Measurements from ENCODE around the gene KCNC1. TPM values are rescaled to one million over a fixed set of nuclear protein-coding genes. Genes with fewer than 3 reads are reported as not detected.

The KCNC1 gene
- total and polyA plus RNA-seq, 2 experiments from 2014 or later, result 0.11 TPM; not detected in 1

DNA sequence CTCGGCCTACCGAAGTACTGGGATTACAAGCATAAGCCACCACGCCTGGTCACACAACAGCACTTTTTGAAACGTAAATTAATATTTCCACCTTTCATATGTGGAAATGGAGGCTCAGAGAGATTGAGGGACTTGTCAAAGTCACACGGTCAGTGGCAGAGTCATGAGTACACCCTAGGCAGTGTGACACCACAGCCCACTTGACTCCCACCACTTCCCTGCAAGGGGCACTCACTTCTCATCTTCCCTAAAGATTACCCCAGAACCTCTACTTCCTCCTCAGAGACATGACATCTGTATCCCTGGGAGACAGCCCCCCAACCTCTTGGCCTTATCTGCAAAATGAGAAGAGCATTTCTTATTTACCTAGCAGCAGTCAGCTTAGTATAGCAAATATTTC is 31.7 kb upstream of the KCNC1 start:
- Histone ChIP-seq H2AFZ (no peak overlapping the region), H3K4me1 (ENCODE audit: insufficient read depth) (no peaks in the 10 kb centered on the region), H4K20me1 (replicated peaks; ENCODE audit: insufficient read depth) (no peaks in the 10 kb centered on the region), H3K36me3 (ENCODE audit: insufficient read depth) (no peaks in the 10 kb centered on the region), H3F3A (replicated peaks; ENCODE audit: low read depth) (no peaks in the 10 kb centered on the region), H3K9me2 (ENCODE audit: insufficient read depth) (no peaks in the 10 kb centered on the region), H3K27me3 (ENCODE audit: insufficient read depth) (peaks cover 6% of the 10 kb centered on the region; the same call in 1 of the 2 replicates), H3K27ac (ENCODE audit: low read depth) (no peak overlapping the region), H3K4me3 (no peak overlapping the region), H3K4me2 (no peak overlapping the region), H3K79me2 (replicated peaks; ENCODE audit: insufficient read depth) (no peaks in the 10 kb centered on the region)
- Mint-ChIP-seq H3K4me3 (no peak overlapping the region), H3K27me3 (ENCODE audit: insufficient read depth, low read depth, poor library complexity) (peaks cover 8% of the 10 kb centered on the region), H3K27ac (no peak overlapping the region), H3K9me3 (peaks cover 12% of the 10 kb centered on the region), H3K4me1 (no peaks in the 10 kb centered on the region), H3K36me3 (ENCODE audit: low read depth) (peaks cover 3% of the 10 kb centered on the region; the same call in 2 of the 3 replicates)
- DNase-seq (ENCODE audit: low spot score) (no peak), ATAC-seq (no peak)
- TF ChIP-seq ZNF114 (CRISPR knock-in tag; IDR thresholded peaks at IDR 0.05) (no peak), POLR2AphosphoS5 (IDR thresholded peaks at IDR 0.05; ENCODE audit: low read depth) (no peak), STAT1 (IDR thresholded peaks at IDR 0.05; ENCODE audit: unreplicated experiment) (no peak), EZH2phosphoT487 (IDR thresholded peaks at IDR 0.05; ENCODE audit: unreplicated experiment) (no peak), CTCF (conservative IDR thresholded peaks at IDR 0.05; ENCODE audit: low read depth in 2 of 2) (no peak), ZNF331 (CRISPR knock-in tag; IDR thresholded peaks at IDR 0.05; ENCODE audit: low read depth) (no peak), JUNB (IDR thresholded peaks at IDR 0.05; ENCODE audit: unreplicated experiment) (no peak), CREB1 (CRISPR knock-in tag; IDR thresholded peaks at IDR 0.05; ENCODE audit: low read depth) (no peak), EZH2 (IDR thresholded peaks at IDR 0.05; ENCODE audit: low read depth, unreplicated experiment) (no peak), NANOG (IDR thresholded peaks at IDR 0.05; ENCODE audit: borderline replicate concordance) (no peak)
- TF ChIP-seq, protein P1, sequence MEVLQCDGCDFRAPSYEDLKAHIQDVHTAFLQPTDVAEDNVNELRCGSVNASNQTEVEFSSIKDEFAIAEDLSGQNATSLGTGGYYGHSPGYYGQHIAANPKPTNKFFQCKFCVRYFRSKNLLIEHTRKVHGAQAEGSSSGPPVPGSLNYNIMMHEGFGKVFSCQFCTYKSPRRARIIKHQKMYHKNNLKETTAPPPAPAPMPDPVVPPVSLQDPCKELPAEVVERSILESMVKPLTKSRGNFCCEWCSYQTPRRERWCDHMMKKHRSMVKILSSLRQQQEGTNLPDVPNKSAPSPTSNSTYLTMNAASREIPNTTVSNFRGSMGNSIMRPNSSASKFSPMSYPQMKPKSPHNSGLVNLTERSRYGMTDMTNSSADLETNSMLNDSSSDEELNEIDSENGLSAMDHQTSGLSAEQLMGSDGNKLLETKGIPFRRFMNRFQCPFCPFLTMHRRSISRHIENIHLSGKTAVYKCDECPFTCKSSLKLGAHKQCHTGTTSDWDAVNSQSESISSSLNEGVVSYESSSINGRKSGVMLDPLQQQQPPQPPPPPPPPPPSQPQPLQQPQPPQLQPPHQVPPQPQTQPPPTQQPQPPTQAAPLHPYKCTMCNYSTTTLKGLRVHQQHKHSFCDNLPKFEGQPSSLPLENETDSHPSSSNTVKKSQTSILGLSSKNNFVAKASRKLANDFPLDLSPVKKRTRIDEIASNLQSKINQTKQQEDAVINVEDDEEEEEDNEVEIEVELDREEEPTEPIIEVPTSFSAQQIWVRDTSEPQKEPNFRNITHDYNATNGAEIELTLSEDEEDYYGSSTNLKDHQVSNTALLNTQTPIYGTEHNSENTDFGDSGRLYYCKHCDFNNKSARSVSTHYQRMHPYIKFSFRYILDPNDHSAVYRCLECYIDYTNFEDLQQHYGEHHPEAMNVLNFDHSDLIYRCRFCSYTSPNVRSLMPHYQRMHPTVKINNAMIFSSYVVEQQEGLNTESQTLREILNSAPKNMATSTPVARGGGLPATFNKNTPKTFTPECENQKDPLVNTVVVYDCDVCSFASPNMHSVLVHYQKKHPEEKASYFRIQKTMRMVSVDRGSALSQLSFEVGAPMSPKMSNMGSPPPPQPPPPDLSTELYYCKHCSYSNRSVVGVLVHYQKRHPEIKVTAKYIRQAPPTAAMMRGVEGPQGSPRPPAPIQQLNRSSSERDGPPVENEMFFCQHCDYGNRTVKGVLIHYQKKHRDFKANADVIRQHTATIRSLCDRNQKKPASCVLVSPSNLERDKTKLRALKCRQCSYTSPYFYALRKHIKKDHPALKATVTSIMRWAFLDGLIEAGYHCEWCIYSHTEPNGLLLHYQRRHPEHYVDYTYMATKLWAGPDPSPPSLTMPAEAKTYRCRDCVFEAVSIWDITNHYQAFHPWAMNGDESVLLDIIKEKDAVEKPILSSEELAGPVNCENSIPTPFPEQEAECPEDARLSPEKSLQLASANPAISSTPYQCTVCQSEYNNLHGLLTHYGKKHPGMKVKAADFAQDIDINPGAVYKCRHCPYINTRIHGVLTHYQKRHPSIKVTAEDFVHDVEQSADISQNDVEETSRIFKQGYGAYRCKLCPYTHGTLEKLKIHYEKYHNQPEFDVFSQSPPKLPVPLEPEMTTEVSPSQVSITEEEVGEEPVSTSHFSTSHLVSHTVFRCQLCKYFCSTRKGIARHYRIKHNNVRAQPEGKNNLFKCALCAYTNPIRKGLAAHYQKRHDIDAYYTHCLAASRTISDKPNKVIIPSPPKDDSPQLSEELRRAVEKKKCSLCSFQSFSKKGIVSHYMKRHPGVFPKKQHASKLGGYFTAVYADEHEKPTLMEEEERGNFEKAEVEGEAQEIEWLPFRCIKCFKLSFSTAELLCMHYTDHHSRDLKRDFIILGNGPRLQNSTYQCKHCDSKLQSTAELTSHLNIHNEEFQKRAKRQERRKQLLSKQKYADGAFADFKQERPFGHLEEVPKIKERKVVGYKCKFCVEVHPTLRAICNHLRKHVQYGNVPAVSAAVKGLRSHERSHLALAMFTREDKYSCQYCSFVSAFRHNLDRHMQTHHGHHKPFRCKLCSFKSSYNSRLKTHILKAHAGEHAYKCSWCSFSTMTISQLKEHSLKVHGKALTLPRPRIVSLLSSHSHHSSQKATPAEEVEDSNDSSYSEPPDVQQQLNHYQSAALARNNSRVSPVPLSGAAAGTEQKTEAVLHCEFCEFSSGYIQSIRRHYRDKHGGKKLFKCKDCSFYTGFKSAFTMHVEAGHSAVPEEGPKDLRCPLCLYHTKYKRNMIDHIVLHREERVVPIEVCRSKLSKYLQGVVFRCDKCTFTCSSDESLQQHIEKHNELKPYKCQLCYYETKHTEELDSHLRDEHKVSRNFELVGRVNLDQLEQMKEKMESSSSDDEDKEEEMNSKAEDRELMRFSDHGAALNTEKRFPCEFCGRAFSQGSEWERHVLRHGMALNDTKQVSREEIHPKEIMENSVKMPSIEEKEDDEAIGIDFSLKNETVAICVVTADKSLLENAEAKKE (CRISPR knock-in tag; IDR thresholded peaks at IDR 0.05), result no peak
- TF ChIP-seq, protein P2, sequence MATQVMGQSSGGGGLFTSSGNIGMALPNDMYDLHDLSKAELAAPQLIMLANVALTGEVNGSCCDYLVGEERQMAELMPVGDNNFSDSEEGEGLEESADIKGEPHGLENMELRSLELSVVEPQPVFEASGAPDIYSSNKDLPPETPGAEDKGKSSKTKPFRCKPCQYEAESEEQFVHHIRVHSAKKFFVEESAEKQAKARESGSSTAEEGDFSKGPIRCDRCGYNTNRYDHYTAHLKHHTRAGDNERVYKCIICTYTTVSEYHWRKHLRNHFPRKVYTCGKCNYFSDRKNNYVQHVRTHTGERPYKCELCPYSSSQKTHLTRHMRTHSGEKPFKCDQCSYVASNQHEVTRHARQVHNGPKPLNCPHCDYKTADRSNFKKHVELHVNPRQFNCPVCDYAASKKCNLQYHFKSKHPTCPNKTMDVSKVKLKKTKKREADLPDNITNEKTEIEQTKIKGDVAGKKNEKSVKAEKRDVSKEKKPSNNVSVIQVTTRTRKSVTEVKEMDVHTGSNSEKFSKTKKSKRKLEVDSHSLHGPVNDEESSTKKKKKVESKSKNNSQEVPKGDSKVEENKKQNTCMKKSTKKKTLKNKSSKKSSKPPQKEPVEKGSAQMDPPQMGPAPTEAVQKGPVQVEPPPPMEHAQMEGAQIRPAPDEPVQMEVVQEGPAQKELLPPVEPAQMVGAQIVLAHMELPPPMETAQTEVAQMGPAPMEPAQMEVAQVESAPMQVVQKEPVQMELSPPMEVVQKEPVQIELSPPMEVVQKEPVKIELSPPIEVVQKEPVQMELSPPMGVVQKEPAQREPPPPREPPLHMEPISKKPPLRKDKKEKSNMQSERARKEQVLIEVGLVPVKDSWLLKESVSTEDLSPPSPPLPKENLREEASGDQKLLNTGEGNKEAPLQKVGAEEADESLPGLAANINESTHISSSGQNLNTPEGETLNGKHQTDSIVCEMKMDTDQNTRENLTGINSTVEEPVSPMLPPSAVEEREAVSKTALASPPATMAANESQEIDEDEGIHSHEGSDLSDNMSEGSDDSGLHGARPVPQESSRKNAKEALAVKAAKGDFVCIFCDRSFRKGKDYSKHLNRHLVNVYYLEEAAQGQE (IDR thresholded peaks at IDR 0.05; ENCODE audit: unreplicated experiment), result no peak
- TF ChIP-seq, protein P3, sequence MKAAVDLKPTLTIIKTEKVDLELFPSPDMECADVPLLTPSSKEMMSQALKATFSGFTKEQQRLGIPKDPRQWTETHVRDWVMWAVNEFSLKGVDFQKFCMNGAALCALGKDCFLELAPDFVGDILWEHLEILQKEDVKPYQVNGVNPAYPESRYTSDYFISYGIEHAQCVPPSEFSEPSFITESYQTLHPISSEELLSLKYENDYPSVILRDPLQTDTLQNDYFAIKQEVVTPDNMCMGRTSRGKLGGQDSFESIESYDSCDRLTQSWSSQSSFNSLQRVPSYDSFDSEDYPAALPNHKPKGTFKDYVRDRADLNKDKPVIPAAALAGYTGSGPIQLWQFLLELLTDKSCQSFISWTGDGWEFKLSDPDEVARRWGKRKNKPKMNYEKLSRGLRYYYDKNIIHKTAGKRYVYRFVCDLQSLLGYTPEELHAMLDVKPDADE (IDR thresholded peaks at IDR 0.05), result no peak

All from GM23338 (cell line).